CD4-positive, alpha-beta T cell (primary cell): ENCODE measurements around the gene CSTF3. TPM values are rescaled to one million over a fixed set of nuclear protein-coding genes. Genes with fewer than 3 reads are reported as not detected.
"Not testable (repeated sequence)": the region's sequence is repeated elsewhere in the genome, so short reads cannot be mapped to it uniquely, and the experiment has no call there.

Experiments used
- ATAC-seq: fragments of 200-7000 bp; cut with Tn5 transposase; one replicate; pipeline ENCODE4 v1.10.0; 2022; ENCODE audit warnings: mild to moderate bottlenecking; ENCODE audit not compliant: poor library complexity
- CTCF ChIA-PET: fragments of 350-600 bp; sonication (Branson Sonifier 250); formaldehyde crosslinking; loops from one replicate; lab custom pipeline; 2021; ENCODE audit warnings: antibody characterized with exemption, inconsistent platforms; lab: Charles Lee
- POLR2A ChIA-PET: fragments of 350-600 bp; sonication (Branson Sonifier 250); formaldehyde crosslinking; loops from one replicate; lab custom pipeline; 2021; ENCODE audit warnings: antibody characterized with exemption, inconsistent platforms; lab: Charles Lee
- DNase-seq, 14 experiments: peaks; one replicate each; pipeline ENCODE4 v3.0.0-alpha.2; 2013 to 2020; ENCODE audit warnings: mixed read lengths in 2 of 14
- H3K27ac ChIP-seq, 2 donors: one replicate each; pipeline versions ENCODE4 v1.5.1 to v1.7.0; 2013; ENCODE audit warnings: low read length in 2 of 2, low read depth in 1 of 2, mild to moderate bottlenecking in 1 of 2
- H3K27me3 ChIP-seq, 2 experiments: 1 replicate in 1 of 2; 2 replicates in 1 of 2; pipeline versions ENCODE4 v1.6.1 to v1.7.0; 2013; ENCODE audit warnings: low read length in 2 of 2, control low read depth in 1 of 2, mild to moderate bottlenecking in 1 of 2, moderate library complexity in 1 of 2; ENCODE audit not compliant: insufficient read depth in 2 of 2, control insufficient read depth in 1 of 2
- H3K36me3 ChIP-seq: one replicate; pipeline ENCODE4 v1.6.1; 2013; ENCODE audit warnings: low read length, control low read depth; ENCODE audit not compliant: insufficient read depth
- H3K4me1 ChIP-seq: one replicate; pipeline ENCODE4 v1.6.1; 2013; ENCODE audit warnings: low read length, control low read depth; ENCODE audit not compliant: insufficient read depth
- H3K4me3 ChIP-seq: one replicate; pipeline ENCODE4 v1.5.1; 2013; ENCODE audit warnings: mild to moderate bottlenecking, low read length, moderate library complexity
- H3K9me3 ChIP-seq, 2 experiments: 1 replicate in 1 of 2; 2 replicates in 1 of 2; pipeline versions ENCODE4 v1.6.1 to v1.7.0; 2013; ENCODE audit warnings: low read length in 2 of 2, mild to moderate bottlenecking in 2 of 2, control low read depth in 1 of 2, moderate library complexity in 1 of 2; ENCODE audit not compliant: control insufficient read depth in 1 of 2, insufficient read depth in 1 of 2
- H3K27ac Mint-ChIP-seq: one replicate; pipeline ENCODE4 v1.8.0; 2020; ENCODE audit warnings: mixed read lengths
- H3K27me3 Mint-ChIP-seq: one replicate; pipeline ENCODE4 v1.8.0; 2021; ENCODE audit warnings: mixed read lengths
- H3K36me3 Mint-ChIP-seq: one replicate; pipeline ENCODE4 v1.8.0; 2021; ENCODE audit warnings: low read depth, mixed read lengths
- H3K4me1 Mint-ChIP-seq: one replicate; pipeline ENCODE4 v1.8.0; 2021; ENCODE audit warnings: low read depth, mixed read lengths
- H3K4me3 Mint-ChIP-seq: one replicate; pipeline ENCODE4 v1.8.0; 2020; ENCODE audit warnings: mild to moderate bottlenecking, mixed read lengths
- H3K9me3 Mint-ChIP-seq: one replicate; pipeline ENCODE4 v1.8.0; 2020; ENCODE audit warnings: mixed read lengths
- CTCF ChIP-seq: fragments of 200-600 bp; IDR thresholded peaks from one replicate; pipeline ENCODE4 v1.8.0; 2022; ENCODE audit warnings: antibody characterized with exemption, mild to moderate bottlenecking
- intact Hi-C, 2 experiments: fragments of 100-400 bp; cut with DNase I in 1 of 2; cut with micrococcal nuclease in 1 of 2; formaldehyde crosslinking; loops; one replicate each; pipeline versions ENCODE4 v1.15.1 to v1.9.0; 2023 to 2025; cut with DNase I, micrococcal nuclease
- total RNA-seq, 174 experiments: library from RNA in 2 of 174; stranded (reverse) in 2 of 174; gene quantifications; one replicate each; pipeline ENCODE4 v1.2.3 and lab custom pipeline; 2021 to 2026

Gene CSTF3
- total RNA-seq, 2 experiments from 2014 or later: 6.4 to 9.9 TPM

- Histone ChIP-seq H3K4me1 (no peaks in the 10 kb centered on the region), H3K27me3 (no peaks in the 10 kb centered on the region), H3K36me3 (no peaks in the 10 kb centered on the region), H3K9me3 (no peaks in the 10 kb centered on the region), H3K4me3 (no peak overlapping the region), H3K27ac (no peak overlapping the region)
- H3K36me3 Mint-ChIP-seq: no peaks in the 10 kb centered on the region
- intact Hi-C loops: no loop called here
- no peak overlapping the region for H3K4me3 Mint-ChIP-seq
- no peak for DNase-seq
- TF ChIP-seq CTCF: no peak
- POLR2A ChIA-PET: no interaction called here
- no peaks in the 10 kb centered on the region for H3K27me3 Mint-ChIP-seq
- H3K4me1 Mint-ChIP-seq: no peaks in the 10 kb centered on the region
- H3K9me3 Mint-ChIP-seq: no peaks in the 10 kb centered on the region
- ATAC-seq: no peak
- no peak overlapping the region for H3K27ac Mint-ChIP-seq
- CTCF ChIA-PET: no interaction called here
Observed at GRCh38 chr11:33128739-33129138, 32.5 kb downstream of the CSTF3 start.

- no peak overlapping the region for H3K4me3 Mint-ChIP-seq
- DNase-seq (no peak), ATAC-seq (no peak)
- no peaks in the 10 kb centered on the region for H3K27me3 ChIP-seq
- H3K9me3 ChIP-seq: no peaks in the 10 kb centered on the region
- no peak for TF ChIP-seq CTCF
- no peak overlapping the region for H3K27ac Mint-ChIP-seq
- no peaks in the 10 kb centered on the region for H3K4me1 ChIP-seq
- H3K27ac ChIP-seq: no peak overlapping the region
- H3K27me3 Mint-ChIP-seq: no peaks in the 10 kb centered on the region
- no peak overlapping the region for H3K4me3 ChIP-seq
- POLR2A ChIA-PET: no interaction called here
- H3K36me3 Mint-ChIP-seq: no peaks in the 10 kb centered on the region
- CTCF ChIA-PET: interaction anchor here (0.7 kb wide), 1 partner anchor 15 kb away, joined by 3 read pairs; no protein-coding TSS in a partner anchor
- no peaks in the 10 kb centered on the region for H3K36me3 ChIP-seq
- intact Hi-C loops: no loop called here
- no peaks in the 10 kb centered on the region for H3K4me1 Mint-ChIP-seq
- H3K9me3 Mint-ChIP-seq: no peaks in the 10 kb centered on the region
Observed at GRCh38 chr11:33125611-33126010, 35.7 kb downstream of the CSTF3 start.

- DNase-seq (no peak), ATAC-seq (no peak)
- no peak for TF ChIP-seq CTCF
- no peaks in the 10 kb centered on the region for H3K9me3 Mint-ChIP-seq
- intact Hi-C loops: no loop called here
- no peak overlapping the region for H3K27ac Mint-ChIP-seq
- no peaks in the 10 kb centered on the region for H3K36me3 Mint-ChIP-seq
- POLR2A ChIA-PET: no interaction called here
- no peak overlapping the region for H3K4me3 ChIP-seq
- H3K4me1 Mint-ChIP-seq: no peaks in the 10 kb centered on the region
- no peaks in the 10 kb centered on the region for H3K4me1 ChIP-seq
- H3K4me3 Mint-ChIP-seq: no peak overlapping the region
- H3K27ac ChIP-seq: no peak overlapping the region
- no peaks in the 10 kb centered on the region for H3K27me3 Mint-ChIP-seq
- H3K27me3 ChIP-seq: no peaks in the 10 kb centered on the region
- CTCF ChIA-PET: interaction anchor here (0.7 kb wide), 1 partner anchor 14 kb away, joined by 3 read pairs; no protein-coding TSS in a partner anchor
- H3K36me3 ChIP-seq: no peaks in the 10 kb centered on the region
- no peaks in the 10 kb centered on the region for H3K9me3 ChIP-seq
Observed at GRCh38 chr11:33125025-33125424, 36.3 kb downstream of the CSTF3 start.

- H3K4me1 ChIP-seq, POLR2A ChIA-PET, H3K4me3 ChIP-seq, intact Hi-C loops, H3K27ac ChIP-seq, ATAC-seq, H3K27me3 Mint-ChIP-seq, H3K27me3 ChIP-seq, H3K4me1 Mint-ChIP-seq, H3K27ac Mint-ChIP-seq, DNase-seq, CTCF ChIA-PET, H3K36me3 ChIP-seq, H3K9me3 ChIP-seq, H3K4me3 Mint-ChIP-seq, H3K9me3 Mint-ChIP-seq, H3K36me3 Mint-ChIP-seq: not testable (repeated sequence)
Observed at GRCh38 chr11:33122696-33123095, 38.6 kb downstream of the CSTF3 start.
